Natural killer cell treated with Interleukin-12 subunit alpha and Interleukin-12 subunit beta and Interleukin-15 and Interleukin-18, amount 100 ng/mL, for 72 hours (primary cell): Measurements from ENCODE around the gene NFIC. TPM values are rescaled to one million over a fixed set of nuclear protein-coding genes. Genes with fewer than 3 reads are reported as not detected.

Experiments used
- ATAC-seq, 2 donors: fragments of 150-1000 bp; cut with Tn5 transposase in 1 of 2; sonication (Bioruptor Pico), chemical (Tn5 transposase) in 1 of 2; 2 replicates each; pipeline ENCODE4 v1.10.0; 2021
- DNase-seq: peaks from one replicate; pipeline ENCODE4 v3.0.0; 2022; ENCODE audit warnings: low spot score
- H3K27ac Mint-ChIP-seq, 2 donors: 1 replicate in 1 of 2; 2 replicates in 1 of 2; pipeline ENCODE4 v1.8.0; 2022; ENCODE audit warnings: mixed read lengths in 2 of 2, mild to moderate bottlenecking in 1 of 2, moderate library complexity in 1 of 2
- H3K27me3 Mint-ChIP-seq, 2 donors: 1 replicate in 1 of 2; 2 replicates in 1 of 2; pipeline ENCODE4 v1.8.0; 2022; ENCODE audit warnings: mixed read lengths in 2 of 2
- H3K36me3 Mint-ChIP-seq: one replicate; pipeline ENCODE4 v1.8.0; 2022; ENCODE audit warnings: mixed read lengths
- H3K4me1 Mint-ChIP-seq, 2 donors: 1 replicate in 1 of 2; 2 replicates in 1 of 2; pipeline ENCODE4 v1.8.0; 2022; ENCODE audit warnings: low read depth in 2 of 2, mixed read lengths in 2 of 2, mild to moderate bottlenecking in 1 of 2
- H3K4me3 Mint-ChIP-seq: one replicate; pipeline ENCODE4 v1.8.0; 2022; ENCODE audit warnings: mixed read lengths
- H3K9me3 Mint-ChIP-seq: 2 replicates; pipeline ENCODE4 v1.8.0; 2022; ENCODE audit warnings: mixed read lengths
- total RNA-seq, 2 donors: library from RNA; stranded (reverse); gene quantifications; one replicate each; pipeline ENCODE4 v1.2.3, GENCODE V29; 2022

Gene NFIC
- total RNA-seq, 2 donors from 2014 or later = 21.4 to 41.7 TPM

DNA sequence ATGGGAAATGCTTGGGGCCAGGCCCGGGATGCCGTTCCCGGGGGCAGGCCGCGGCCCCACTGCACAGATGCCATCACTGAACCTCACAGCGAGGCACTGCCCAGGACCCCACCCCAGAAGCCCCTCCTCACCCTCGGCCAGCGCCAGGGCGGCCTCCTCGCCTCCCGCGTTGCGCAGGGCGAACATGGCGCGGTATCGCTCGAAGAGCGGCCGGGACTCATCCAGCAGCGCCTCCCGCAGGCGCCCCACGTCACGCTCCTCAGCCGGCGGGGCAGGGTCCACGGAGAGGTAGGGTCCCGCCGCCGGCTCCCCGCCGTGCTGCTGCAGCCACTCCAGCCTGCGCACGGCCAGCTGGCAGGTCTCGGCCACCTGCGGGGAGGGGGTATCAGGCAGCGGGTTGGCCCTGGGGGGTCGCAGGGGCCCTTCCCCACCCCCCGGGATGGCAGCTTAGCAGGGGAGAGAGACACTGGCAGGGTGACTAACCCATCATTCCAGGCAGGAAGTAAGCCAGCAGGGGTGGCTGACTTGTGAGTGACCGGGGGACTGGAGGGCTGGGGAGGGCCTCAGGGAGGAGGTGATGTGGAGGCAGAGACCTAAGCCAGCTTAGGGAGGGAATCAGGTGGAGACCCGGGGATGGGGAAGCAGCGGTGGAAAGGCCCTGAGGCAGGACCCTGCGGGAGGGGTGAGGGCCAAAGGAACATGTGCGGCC, 125.9 kb downstream of the NFIC start:
- H3K27ac Mint-ChIP-seq = no peak overlapping the region
- DNase-seq = no peak
- H3K36me3 Mint-ChIP-seq = no peaks in the 10 kb centered on the region
- H3K9me3 Mint-ChIP-seq = no peaks in the 10 kb centered on the region
- ATAC-seq = no peak
- H3K4me3 Mint-ChIP-seq = no peak overlapping the region
- H3K27me3 Mint-ChIP-seq = no peaks in the 10 kb centered on the region
- peaks cover 0 to 4% of the 10 kb centered on the region in 2 donors for H3K4me1 Mint-ChIP-seq

DNA sequence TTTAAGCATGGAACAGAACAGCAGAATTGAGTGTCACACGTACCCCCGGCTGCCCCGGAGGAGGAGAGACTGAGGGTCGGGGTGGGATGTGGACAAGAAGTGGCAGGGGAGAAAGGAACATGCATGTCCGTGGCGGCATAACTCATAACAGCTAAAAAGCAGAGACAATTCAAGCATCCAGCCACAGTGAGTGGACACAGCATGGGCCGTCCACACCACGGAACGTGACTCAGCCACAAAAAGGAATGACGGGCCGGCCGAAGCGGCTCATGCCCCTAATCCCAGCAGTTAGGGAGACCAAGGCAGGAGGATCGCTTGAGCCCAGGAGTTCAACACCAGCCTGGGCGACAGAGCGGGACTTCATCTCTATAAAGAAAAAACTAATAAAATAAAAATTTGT, 126.5 kb downstream of the NFIC start:
- ATAC-seq (no peak), DNase-seq (no peak)
- Mint-ChIP-seq H3K27me3 (no peaks in the 10 kb centered on the region), H3K4me1 (peaks cover 2 to 4% of the 10 kb centered on the region in 2 donors), H3K4me3 (no peak overlapping the region), H3K27ac (no peak overlapping the region), H3K9me3 (no peaks in the 10 kb centered on the region), H3K36me3 (no peaks in the 10 kb centered on the region)

DNA sequence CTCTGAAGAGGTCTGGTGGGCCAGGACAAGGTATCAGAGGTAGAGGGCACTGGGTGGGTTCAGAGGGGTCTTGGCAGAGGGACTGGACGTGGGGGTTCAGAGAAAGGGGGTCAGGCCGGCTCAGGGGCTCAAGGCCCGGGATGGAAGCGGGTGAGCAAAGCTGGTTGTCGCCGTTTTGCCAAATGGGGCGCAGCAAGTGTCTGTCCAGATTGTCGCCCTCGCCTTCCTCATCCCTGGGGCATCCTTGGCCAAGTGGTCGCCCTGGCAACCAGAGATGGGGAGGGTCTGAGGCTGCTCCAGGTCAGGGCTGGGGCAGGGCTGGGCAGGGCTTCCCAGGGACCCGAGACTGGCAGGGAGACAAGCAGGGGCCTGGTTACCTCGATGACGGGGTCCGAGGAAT, 127.3 kb downstream of the NFIC start:
- ATAC-seq = no peak

DNA sequence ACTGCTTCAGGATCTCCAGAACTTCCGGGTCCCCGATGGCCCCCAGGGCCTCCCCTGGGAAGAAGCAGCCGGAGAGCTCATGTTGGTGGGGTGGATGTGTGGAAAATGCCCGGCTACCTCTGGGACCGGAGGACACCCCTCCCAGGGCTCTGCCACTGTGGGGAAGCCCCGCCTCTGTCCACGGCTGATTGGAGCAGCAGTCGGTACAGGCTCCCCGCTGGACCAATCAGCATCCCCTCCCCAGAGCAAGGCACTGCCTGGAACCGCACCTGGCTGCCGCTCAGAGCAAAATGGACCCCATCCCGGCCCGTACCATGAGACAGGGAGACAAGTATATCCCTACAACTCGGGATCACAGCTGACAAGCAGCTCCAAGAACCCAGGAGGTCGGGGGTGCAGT, 127.7 kb downstream of the NFIC start:
- DNase-seq (no peak), ATAC-seq (peak in 1 of 2 donors; percentile 39)
- peaks cover 7 to 8% of the 10 kb centered on the region in 2 donors for H3K4me1 Mint-ChIP-seq
- no peaks in the 10 kb centered on the region for H3K27me3 Mint-ChIP-seq
- H3K4me3 Mint-ChIP-seq = no peak overlapping the region
- H3K36me3 Mint-ChIP-seq = no peaks in the 10 kb centered on the region
- no peaks in the 10 kb centered on the region for H3K9me3 Mint-ChIP-seq
- no peak overlapping the region for H3K27ac Mint-ChIP-seq

More for the DNA sequence above, 127.3 kb downstream of the NFIC start:
- H3K4me1 Mint-ChIP-seq = peaks cover 5 to 6% of the 10 kb centered on the region in 2 donors
- no peaks in the 10 kb centered on the region for H3K36me3 Mint-ChIP-seq
- H3K4me3 Mint-ChIP-seq = no peak overlapping the region
- DNase-seq = no peak
- H3K9me3 Mint-ChIP-seq = no peaks in the 10 kb centered on the region
- no peaks in the 10 kb centered on the region for H3K27me3 Mint-ChIP-seq
- H3K27ac Mint-ChIP-seq = no peak overlapping the region

DNA sequence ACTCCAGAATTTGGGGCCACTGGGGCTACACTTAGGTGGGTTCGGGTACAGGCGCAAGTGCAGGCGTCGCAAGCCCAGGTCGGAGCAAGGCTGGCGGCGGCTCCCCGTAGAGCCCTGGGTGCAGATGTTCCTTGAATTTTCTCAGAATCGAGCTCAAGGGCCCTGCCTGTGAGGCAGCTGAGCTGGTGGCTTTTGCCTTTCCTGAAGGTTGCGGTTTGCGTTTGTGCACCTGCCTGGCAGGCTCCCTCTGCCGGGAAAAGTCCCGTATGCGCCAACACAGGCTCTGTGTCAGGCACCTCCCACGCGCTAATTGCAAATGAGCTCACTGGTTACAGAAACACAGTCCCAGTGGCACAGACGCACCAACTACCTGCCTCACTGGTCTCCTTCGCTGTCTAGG, 128.2 kb downstream of the NFIC start:
- no peak overlapping the region for H3K27ac Mint-ChIP-seq
- ATAC-seq (no peak), DNase-seq (no peak)
- no peaks in the 10 kb centered on the region for H3K27me3 Mint-ChIP-seq
- H3K4me3 Mint-ChIP-seq = no peak overlapping the region
- peaks cover 11% of the 10 kb centered on the region in 2 donors for H3K4me1 Mint-ChIP-seq
- H3K36me3 Mint-ChIP-seq = no peaks in the 10 kb centered on the region
- no peaks in the 10 kb centered on the region for H3K9me3 Mint-ChIP-seq

DNA sequence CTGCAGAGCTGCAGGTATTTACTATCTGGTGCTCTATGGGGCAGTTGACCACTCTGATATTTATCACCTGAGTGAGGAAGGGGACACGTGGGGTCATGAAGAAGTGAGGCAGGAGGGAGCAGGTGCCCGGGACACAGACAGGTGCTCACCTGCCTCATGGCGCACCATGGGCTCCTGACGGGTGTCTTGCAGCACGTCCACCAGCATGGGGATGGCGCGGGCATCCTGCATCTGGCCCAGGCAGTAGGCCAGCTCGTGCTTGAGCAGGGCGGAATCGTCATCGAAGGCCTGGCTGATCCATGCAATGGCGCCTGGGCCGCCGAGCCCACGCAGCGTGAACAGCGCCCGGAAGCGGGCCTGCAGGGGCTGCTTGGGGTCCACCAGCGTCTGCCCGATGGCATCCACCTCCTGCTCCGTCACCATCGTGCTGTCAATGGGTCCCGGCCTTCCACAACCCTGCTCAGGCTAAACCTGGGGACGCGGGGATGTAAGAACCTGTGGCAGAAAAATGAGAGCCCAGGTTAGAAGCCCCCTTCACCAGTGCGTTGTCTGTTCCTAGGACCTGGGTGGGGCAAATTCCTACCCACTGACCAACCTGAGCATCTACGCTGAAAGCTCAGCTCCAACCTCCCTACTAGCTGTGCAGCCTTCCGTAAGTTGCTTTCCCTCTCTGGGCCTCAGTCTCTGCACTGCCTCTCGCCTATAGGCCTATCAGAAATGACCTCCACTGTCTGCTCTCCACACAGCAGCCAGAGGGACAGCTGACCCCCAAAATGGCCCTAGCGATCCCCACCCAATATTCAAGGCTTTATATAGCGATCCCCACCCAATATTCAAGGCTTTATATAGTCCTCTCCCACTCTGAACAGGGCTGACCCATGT, 130.2 kb downstream of the NFIC start:
- H3K27ac Mint-ChIP-seq = no peak overlapping the region
- no peak for DNase-seq
- H3K4me3 Mint-ChIP-seq = no peak overlapping the region
- ATAC-seq = no peak
- H3K27me3 Mint-ChIP-seq = no peaks in the 10 kb centered on the region
- no peaks in the 10 kb centered on the region for H3K36me3 Mint-ChIP-seq
- no peaks in the 10 kb centered on the region for H3K9me3 Mint-ChIP-seq
- peaks cover 19 to 24% of the 10 kb centered on the region in 2 donors for H3K4me1 Mint-ChIP-seq

DNA sequence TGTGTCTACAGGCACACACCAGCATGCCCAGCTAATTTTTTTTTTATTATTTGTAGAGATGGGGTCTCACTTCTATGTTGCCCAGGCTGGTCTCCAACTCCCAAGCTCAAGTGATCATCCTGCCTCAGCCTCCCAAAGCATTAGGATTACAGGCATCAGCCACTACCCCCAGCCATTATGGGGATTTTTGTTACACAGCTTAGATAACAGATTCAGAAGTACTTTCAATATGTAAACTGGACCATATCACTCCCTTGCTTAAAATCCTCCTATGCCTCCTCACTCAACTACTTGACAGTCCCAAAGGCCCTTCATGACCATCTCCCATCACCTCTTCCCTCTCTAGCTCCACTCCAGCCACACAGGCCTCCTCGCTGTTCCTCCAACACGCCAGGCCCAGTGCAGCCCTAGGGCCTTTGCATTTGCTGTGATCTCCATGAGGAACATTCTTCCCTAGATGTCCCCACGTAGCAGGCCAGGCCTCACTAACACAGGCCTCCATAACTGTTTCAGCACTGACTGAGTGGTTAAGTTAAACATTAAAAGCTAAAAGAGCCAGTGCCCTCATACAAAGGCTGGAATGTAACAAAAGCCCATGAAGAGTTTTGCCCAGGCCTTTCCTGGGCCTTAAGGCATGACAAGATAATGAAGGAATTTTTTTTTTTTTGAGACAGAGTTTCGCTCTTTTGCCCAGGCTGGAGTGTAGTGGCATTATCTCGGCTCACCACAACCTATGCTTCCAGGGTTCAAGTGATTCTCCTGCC, 131.6 kb downstream of the NFIC start:
- H3K27ac Mint-ChIP-seq = no peak overlapping the region
- H3K9me3 Mint-ChIP-seq = no peaks in the 10 kb centered on the region

DNA sequence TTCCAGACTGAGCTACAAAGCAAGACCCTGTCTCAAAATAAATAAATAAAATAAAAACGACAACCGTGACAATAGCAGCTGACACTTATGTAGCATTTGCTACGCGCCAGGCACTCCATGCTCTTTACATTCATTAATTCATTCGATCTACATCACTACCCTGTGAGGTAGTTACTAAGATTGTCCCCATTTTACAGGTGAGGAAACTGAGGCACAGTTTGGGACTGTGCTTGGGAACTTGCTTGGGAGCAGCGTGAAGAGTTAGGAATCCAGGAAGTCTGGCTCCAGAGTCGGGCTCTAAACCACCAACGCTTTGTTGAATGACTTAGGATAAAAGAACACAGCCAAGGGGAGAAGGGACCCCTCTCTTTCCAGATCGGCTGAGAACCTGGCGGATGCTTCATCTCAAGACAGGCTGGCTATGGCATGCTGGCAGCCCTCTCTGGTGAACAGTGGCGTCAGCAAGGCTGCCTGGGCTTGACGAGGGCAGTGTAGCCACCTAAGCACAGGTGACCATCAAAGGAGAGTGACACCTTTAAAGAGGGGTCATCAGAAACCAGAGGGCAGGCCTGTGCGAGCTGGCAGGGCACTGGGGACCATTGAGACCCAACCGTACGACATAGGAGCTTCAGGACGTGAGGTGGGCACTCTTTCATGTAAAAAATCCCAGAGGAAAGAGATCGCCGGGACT, 133.5 kb downstream of the NFIC start:
- Mint-ChIP-seq H3K36me3 (no peaks in the 10 kb centered on the region), H3K27me3 (no peaks in the 10 kb centered on the region), H3K4me3 (peak overlapping the region; percentile 98), H3K9me3 (no peaks in the 10 kb centered on the region), H3K4me1 (peaks cover 24 to 29% of the 10 kb centered on the region in 2 donors), H3K27ac (peak overlapping the region; percentile 98 to 99)
- DNase-seq = no peak
- ATAC-seq = peak in 1 of 2 donors; percentile 11

More for the DNA sequence above, 131.6 kb downstream of the NFIC start:
- no peak for ATAC-seq
- H3K27me3 Mint-ChIP-seq = no peaks in the 10 kb centered on the region
- no peaks in the 10 kb centered on the region for H3K36me3 Mint-ChIP-seq
- DNase-seq = no peak
- H3K4me3 Mint-ChIP-seq = no peak overlapping the region
- peaks cover 19 to 24% of the 10 kb centered on the region in 2 donors for H3K4me1 Mint-ChIP-seq

DNA sequence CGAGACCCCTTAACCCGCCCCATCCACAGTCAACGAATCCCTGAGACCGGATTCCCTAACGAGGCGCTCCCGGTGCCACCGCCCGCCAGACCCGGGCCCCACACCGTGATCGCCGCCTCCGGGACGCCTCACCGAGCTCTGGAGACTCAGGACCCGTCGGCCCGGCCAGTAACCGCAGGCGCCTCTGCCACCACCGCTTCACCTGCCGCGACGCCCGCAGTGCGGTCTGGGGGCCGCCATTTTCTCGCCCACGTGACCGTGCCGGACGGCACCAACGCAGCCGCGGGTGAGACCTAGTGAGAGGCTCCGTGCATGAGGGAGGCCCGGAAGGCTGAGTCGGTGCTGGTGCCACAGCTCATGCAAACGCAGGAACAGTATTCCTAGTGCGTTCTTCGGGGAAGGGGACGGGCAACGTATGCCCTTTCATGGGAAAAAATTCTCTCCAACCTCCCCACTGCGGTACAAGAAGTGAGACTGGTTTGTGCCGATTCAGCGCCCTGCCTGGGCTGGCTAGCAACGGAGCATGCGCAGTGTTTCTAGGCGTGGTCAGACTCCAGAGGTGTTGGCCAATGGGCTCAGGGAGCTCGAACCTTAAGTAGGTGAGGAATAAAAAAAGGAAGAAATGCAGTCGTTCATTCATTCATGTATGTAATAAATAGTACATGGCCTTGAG, 134.2 kb downstream of the NFIC start, which contains the start of gene DOHH:
DOHH (minus strand) TSS at position 246 of the 673 bp plus-strand sequence. CDS start 3,860 bp downstream, outside the sequence.
- Mint-ChIP-seq H3K4me1 (peaks cover 25 to 31% of the 10 kb centered on the region in 2 donors), H3K9me3 (no peaks in the 10 kb centered on the region), H3K27ac (peak within 1 kb of the TSS; percentile 98 to 99), H3K36me3 (no peaks in the 10 kb centered on the region), H3K4me3 (peak within 1 kb of the TSS; percentile 98), H3K27me3 (no peaks in the 10 kb centered on the region)
- DNase-seq (peak; percentile 94), ATAC-seq (peak; percentile 93 to 95)

DNA sequence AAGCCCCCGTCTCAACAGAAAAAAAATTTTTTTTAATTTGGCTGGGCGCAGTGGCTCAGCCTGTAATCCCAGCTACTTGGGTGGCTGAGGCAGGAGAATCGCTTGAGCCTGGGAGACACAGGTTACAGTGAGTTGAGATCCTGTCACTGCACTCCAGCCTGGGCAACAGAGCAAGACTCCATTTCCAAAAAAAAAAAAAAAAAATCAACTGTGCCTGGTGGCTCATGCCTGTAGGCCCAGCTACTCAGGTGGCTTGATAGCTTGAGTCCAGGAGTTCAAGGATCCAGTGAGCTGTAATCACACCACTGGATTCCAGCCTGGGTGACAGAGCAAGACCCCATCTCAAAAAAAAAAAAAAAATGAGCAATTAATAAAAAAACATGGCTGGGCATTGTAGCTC, 135.4 kb downstream of the NFIC start:
- no peaks in the 10 kb centered on the region for H3K9me3 Mint-ChIP-seq
- ATAC-seq = no peak
- H3K36me3 Mint-ChIP-seq = no peaks in the 10 kb centered on the region
- DNase-seq = no peak
- peaks cover 30 to 38% of the 10 kb centered on the region in 2 donors for H3K4me1 Mint-ChIP-seq
- H3K4me3 Mint-ChIP-seq = no peak overlapping the region
- no peaks in the 10 kb centered on the region for H3K27me3 Mint-ChIP-seq
- H3K27ac Mint-ChIP-seq = no peak overlapping the region

DNA sequence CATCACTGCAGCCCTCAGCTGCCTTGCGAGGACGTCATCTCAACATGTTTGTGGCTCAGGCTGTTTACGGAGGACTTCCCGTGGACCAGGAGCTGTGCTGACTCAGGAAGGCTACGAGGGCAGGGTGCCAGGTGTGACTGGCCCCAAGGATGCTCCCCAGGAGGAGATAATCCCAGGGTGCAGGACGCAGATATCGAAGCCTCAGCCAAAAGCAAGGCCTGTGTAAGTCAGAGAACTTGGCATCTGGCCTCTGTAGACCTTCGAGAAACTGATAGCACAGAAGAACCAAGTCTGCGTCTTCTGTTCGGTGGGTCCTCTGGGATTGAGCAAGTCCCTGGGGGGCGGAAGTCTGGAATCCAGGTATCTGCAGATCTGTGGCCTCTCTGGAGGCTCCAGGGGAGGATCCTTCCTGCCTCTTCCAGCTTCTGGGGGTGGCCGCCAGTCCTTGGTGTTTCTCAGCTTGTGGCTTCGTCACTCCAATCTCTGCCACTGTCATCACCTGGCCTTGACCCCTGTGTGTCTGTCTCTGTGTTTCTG, 136.7 kb downstream of the NFIC start:
- Mint-ChIP-seq H3K27me3 (no peaks in the 10 kb centered on the region), H3K4me1 (peaks cover 33 to 42% of the 10 kb centered on the region in 2 donors)
- no peak for ATAC-seq

DNA sequence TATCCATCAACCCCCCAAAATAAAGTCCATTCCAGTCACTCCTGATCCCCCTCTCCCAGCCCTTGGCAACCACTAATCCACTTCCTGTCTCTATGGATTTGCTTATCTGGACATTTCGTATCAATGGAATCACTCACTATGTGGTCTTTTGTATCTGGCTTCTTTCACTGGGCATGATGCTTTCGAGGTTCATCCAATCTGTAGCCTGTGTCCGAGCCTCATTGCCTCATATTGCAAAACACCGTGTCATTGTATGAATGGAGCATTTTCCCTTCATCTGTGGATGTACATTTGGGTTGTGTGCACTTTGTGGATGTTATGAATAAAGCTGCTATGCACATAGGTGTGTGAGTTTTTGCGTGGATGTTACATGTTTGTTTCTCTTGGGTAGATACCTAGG, 138.4 kb downstream of the NFIC start:
- Mint-ChIP-seq H3K9me3 (no peaks in the 10 kb centered on the region), H3K4me1 (peaks cover 41 to 43% of the 10 kb centered on the region in 2 donors), H3K4me3 (peak overlapping the region; percentile 25), H3K27ac (peak overlapping the region in 1 of 2 donors; percentile 86), H3K27me3 (no peaks in the 10 kb centered on the region), H3K36me3 (no peaks in the 10 kb centered on the region)
- DNase-seq (no peak), ATAC-seq (no peak)

More for the DNA sequence above, 136.7 kb downstream of the NFIC start:
- Mint-ChIP-seq H3K36me3 (no peaks in the 10 kb centered on the region), H3K27ac (peak overlapping the region in 1 of 2 donors; percentile 86), H3K9me3 (no peaks in the 10 kb centered on the region), H3K4me3 (no peak overlapping the region)
- DNase-seq = no peak
